Effector memory CD4-positive, alpha-beta T cell (primary cell): Measurements from ENCODE around the gene STRBP.
"Not testable (repeated sequence)": the region's sequence is repeated elsewhere in the genome, so short reads cannot be mapped to it uniquely, and the experiment has no call there.

Experiments
- DNase-seq, 3 donors: peaks; one replicate each; pipeline ENCODE4 v3.0.0-alpha.2; 2020
- H3K27ac ChIP-seq: 2 replicates; pipeline ENCODE4 v1.7.0; 2013; ENCODE audit warnings: mild to moderate bottlenecking, low read length, moderate library complexity; ENCODE audit not compliant: insufficient read depth, poor library complexity, severe bottlenecking
- H3K27me3 ChIP-seq: replicated peaks from 2 replicates; pipeline ENCODE4 v1.7.0; 2013; ENCODE audit warnings: mild to moderate bottlenecking, low read length; ENCODE audit not compliant: insufficient read depth, control insufficient read depth, poor library complexity, severe bottlenecking
- H3K36me3 ChIP-seq: 2 replicates; pipeline ENCODE4 v1.7.0; 2013; ENCODE audit warnings: mild to moderate bottlenecking, low read length, moderate library complexity; ENCODE audit not compliant: control insufficient read depth, insufficient read depth
- H3K4me1 ChIP-seq: 2 replicates; pipeline ENCODE4 v1.7.0; 2013; ENCODE audit warnings: low read length, mild to moderate bottlenecking; ENCODE audit not compliant: control insufficient read depth, insufficient read depth, poor library complexity, severe bottlenecking
- H3K4me3 ChIP-seq: 2 replicates; pipeline ENCODE4 v1.7.0; 2013; ENCODE audit warnings: low read length, low read depth, mild to moderate bottlenecking; ENCODE audit not compliant: insufficient read depth, poor library complexity, severe bottlenecking
- H3K9me3 ChIP-seq: 2 replicates; pipeline ENCODE4 v1.7.0; 2013; ENCODE audit warnings: mild to moderate bottlenecking, low read length, moderate library complexity; ENCODE audit not compliant: control insufficient read depth

Gene STRBP

GRCh38 chr9:123304340-123304691 is 35.9 kb upstream of the STRBP start:
- Histone ChIP-seq H3K27ac (no peak overlapping the region), H3K36me3 (no peaks in the 10 kb centered on the region), H3K9me3 (no peaks in the 10 kb centered on the region), H3K4me3 (no peak overlapping the region), H3K27me3 (no peaks in the 10 kb centered on the region), H3K4me1 (no peaks in the 10 kb centered on the region)
- no peak for DNase-seq

GRCh38 chr9:123302348-123303214 is 34.2 kb upstream of the STRBP start:
- Histone ChIP-seq H3K27ac (no peak overlapping the region), H3K4me3 (no peak overlapping the region), H3K27me3 (no peaks in the 10 kb centered on the region), H3K36me3 (no peaks in the 10 kb centered on the region), H3K4me1 (no peaks in the 10 kb centered on the region), H3K9me3 (no peaks in the 10 kb centered on the region)
- DNase-seq, result no peak

- not testable (repeated sequence) for H3K36me3 ChIP-seq, H3K27ac ChIP-seq, H3K4me3 ChIP-seq, H3K4me1 ChIP-seq, DNase-seq, H3K9me3 ChIP-seq, H3K27me3 ChIP-seq
These were observed 33.5 kb upstream of the STRBP start for GRCh38 chr9:123301936-123302335.

GRCh38 chr9:123300554-123300953 is 32.2 kb upstream of the STRBP start:
- Histone ChIP-seq H3K27me3 (no peaks in the 10 kb centered on the region), H3K4me3 (no peak overlapping the region), H3K4me1 (no peaks in the 10 kb centered on the region), H3K9me3 (no peaks in the 10 kb centered on the region), H3K36me3 (no peaks in the 10 kb centered on the region), H3K27ac (no peak overlapping the region)
- no peak for DNase-seq

GRCh38 chr9:123299558-123300126 is 31.3 kb upstream of the STRBP start:
- H3K27ac ChIP-seq, result no peak overlapping the region
- no peaks in the 10 kb centered on the region for H3K36me3 ChIP-seq
- no peaks in the 10 kb centered on the region for H3K27me3 ChIP-seq
- no peak for DNase-seq
- H3K4me1 ChIP-seq, result no peaks in the 10 kb centered on the region
- H3K4me3 ChIP-seq, result no peak overlapping the region
- no peaks in the 10 kb centered on the region for H3K9me3 ChIP-seq

- H3K27me3 ChIP-seq, result peaks cover 10% of the 10 kb centered on the region
- DNase-seq, result no peak
- H3K27ac ChIP-seq, result no peak overlapping the region
- no peaks in the 10 kb centered on the region for H3K4me1 ChIP-seq
- H3K36me3 ChIP-seq, result no peaks in the 10 kb centered on the region
- H3K4me3 ChIP-seq, result no peak overlapping the region
- H3K9me3 ChIP-seq, result no peaks in the 10 kb centered on the region
These were observed 27.8 kb upstream of the STRBP start for GRCh38 chr9:123296174-123296573.

- H3K9me3 ChIP-seq, result no peaks in the 10 kb centered on the region
- H3K27ac ChIP-seq, result no peak overlapping the region
- peaks cover 10% of the 10 kb centered on the region for H3K27me3 ChIP-seq
- no peak for DNase-seq
- H3K4me3 ChIP-seq, result no peak overlapping the region
- H3K4me1 ChIP-seq, result no peaks in the 10 kb centered on the region
- H3K36me3 ChIP-seq, result no peaks in the 10 kb centered on the region
These were observed 23.4 kb upstream of the STRBP start for GRCh38 chr9:123291736-123292135.

- no peak for DNase-seq
- H3K27me3 ChIP-seq, result peaks cover 10% of the 10 kb centered on the region
- H3K27ac ChIP-seq, result no peak overlapping the region
- H3K4me3 ChIP-seq, result no peak overlapping the region
- no peaks in the 10 kb centered on the region for H3K36me3 ChIP-seq
- no peaks in the 10 kb centered on the region for H3K4me1 ChIP-seq
- no peaks in the 10 kb centered on the region for H3K9me3 ChIP-seq
These were observed 22.4 kb upstream of the STRBP start for GRCh38 chr9:123290764-123291163.

GRCh38 chr9:123287639-123288038 is 19.3 kb upstream of the STRBP start:
- peaks cover 10% of the 10 kb centered on the region for H3K27me3 ChIP-seq
- H3K9me3 ChIP-seq, result no peaks in the 10 kb centered on the region
- no peaks in the 10 kb centered on the region for H3K4me1 ChIP-seq
- no peak for DNase-seq
- H3K27ac ChIP-seq, result no peak overlapping the region
- H3K36me3 ChIP-seq, result no peaks in the 10 kb centered on the region
- H3K4me3 ChIP-seq, result no peak overlapping the region

- Histone ChIP-seq H3K36me3 (no peaks in the 10 kb centered on the region), H3K4me1 (no peaks in the 10 kb centered on the region), H3K9me3 (no peaks in the 10 kb centered on the region), H3K4me3 (no peak overlapping the region), H3K27me3 (no peaks in the 10 kb centered on the region), H3K27ac (no peak overlapping the region)
- no peak for DNase-seq
These were observed 17.9 kb upstream of the STRBP start for GRCh38 chr9:123286324-123286723.
